H9 (cell line): ENCODE data around the gene IGF2BP2. TPM values are rescaled to one million over a fixed set of nuclear protein-coding genes. Genes with fewer than 3 reads are reported as not detected.

Experiments used
- DNase-seq: peaks from one replicate; pipeline ENCODE4 v3.0.0-alpha.2; 2017
- H2AFZ ChIP-seq: one replicate; pipeline ENCODE4 v1.6.1; 2013; ENCODE audit warnings: mild to moderate bottlenecking, low read length, control low read depth, moderate library complexity
- H2AK5ac ChIP-seq: 2 replicates; pipeline ENCODE4 v1.6.1; 2013; ENCODE audit warnings: low read length, control low read depth, mixed read lengths; ENCODE audit not compliant: insufficient read length
- H2BK120ac ChIP-seq: one replicate; pipeline ENCODE4 v1.6.1; 2013; ENCODE audit warnings: low read depth, mild to moderate bottlenecking, low read length, control low read depth, inconsistent platforms; ENCODE audit not compliant: poor library complexity, severe bottlenecking
- H2BK12ac ChIP-seq: 2 replicates; pipeline ENCODE4 v1.6.1; 2013; ENCODE audit warnings: low read length, control low read depth, mixed read lengths, low read depth; ENCODE audit not compliant: insufficient read length
- H2BK15ac ChIP-seq: 2 replicates; pipeline ENCODE4 v1.6.1; 2013; ENCODE audit warnings: low read depth, low read length, control low read depth
- H2BK20ac ChIP-seq: one replicate; pipeline ENCODE4 v1.6.1; 2013; ENCODE audit warnings: low read depth, mild to moderate bottlenecking, low read length, control low read depth, inconsistent platforms; ENCODE audit not compliant: poor library complexity, severe bottlenecking
- H2BK5ac ChIP-seq: 2 replicates; pipeline ENCODE4 v1.6.1; 2013; ENCODE audit warnings: low read length, control low read depth, mixed read lengths; ENCODE audit not compliant: insufficient read length
- H3K14ac ChIP-seq: 2 replicates; pipeline ENCODE4 v1.6.1; 2013; ENCODE audit warnings: low read length, control low read depth; ENCODE audit not compliant: insufficient read depth
- H3K18ac ChIP-seq: 2 replicates; pipeline ENCODE4 v1.6.1; 2013; ENCODE audit warnings: low read depth, mild to moderate bottlenecking, mixed read lengths, low read length, control low read depth; ENCODE audit not compliant: insufficient read length
- H3K23ac ChIP-seq: 2 replicates; pipeline ENCODE4 v1.6.1; 2013; ENCODE audit warnings: low read length, control low read depth, mixed read lengths, low read depth; ENCODE audit not compliant: insufficient read length
- H3K23me2 ChIP-seq: 2 replicates; pipeline ENCODE4 v1.6.1; 2013; ENCODE audit warnings: low read depth, mild to moderate bottlenecking, mixed read lengths, low read length, control low read depth; ENCODE audit not compliant: insufficient read length, poor library complexity, severe bottlenecking
- H3K27ac ChIP-seq: 2 replicates; pipeline ENCODE4 v1.5.1; 2013; ENCODE audit warnings: low read length, control low read depth, mixed read lengths, low read depth; ENCODE audit not compliant: insufficient read length
- H3K27me3 ChIP-seq: 2 replicates; pipeline ENCODE4 v1.6.1; 2013; ENCODE audit warnings: low read length, control low read depth, inconsistent platforms; ENCODE audit not compliant: insufficient read depth
- H3K4ac ChIP-seq: 2 replicates; pipeline ENCODE4 v1.6.1; 2013; ENCODE audit warnings: low read depth, mild to moderate bottlenecking, control low read depth, inconsistent platforms, low read length, moderate library complexity
- H3K4me1 ChIP-seq: 2 replicates; pipeline ENCODE4 v1.6.1; 2013; ENCODE audit warnings: low read length, control low read depth, inconsistent platforms; ENCODE audit not compliant: insufficient read depth
- H3K4me2 ChIP-seq: 2 replicates; pipeline ENCODE4 v1.6.1; 2013; ENCODE audit warnings: low read length, control low read depth, mixed read lengths; ENCODE audit not compliant: insufficient read length, insufficient read depth
- H3K56ac ChIP-seq: 2 replicates; pipeline ENCODE4 v1.6.1; 2013; ENCODE audit warnings: low read depth, mild to moderate bottlenecking, mixed read lengths, low read length, control low read depth; ENCODE audit not compliant: insufficient read length
- H3K79me1 ChIP-seq: 2 replicates; pipeline ENCODE4 v1.6.1; 2013; ENCODE audit warnings: low read depth, mild to moderate bottlenecking, moderate library complexity, low read length, control low read depth, inconsistent platforms; ENCODE audit not compliant: insufficient read depth, poor library complexity, severe bottlenecking
- H3K79me2 ChIP-seq: 2 replicates; pipeline ENCODE4 v1.6.1; 2013; ENCODE audit warnings: low read length, control low read depth, inconsistent platforms; ENCODE audit not compliant: insufficient read depth
- H3K9ac ChIP-seq: 2 replicates; pipeline ENCODE4 v1.6.1; 2013; ENCODE audit warnings: low read length, control low read depth, mixed read lengths; ENCODE audit not compliant: insufficient read length; ENCODE audit errors: extremely low read depth
- H3K9me3 ChIP-seq: one replicate; pipeline ENCODE4 v1.6.1; 2013; ENCODE audit warnings: low read depth, low read length, inconsistent platforms; ENCODE audit not compliant: control insufficient read depth
- H3T11ph ChIP-seq: one replicate; pipeline ENCODE4 v1.6.1; 2013; ENCODE audit warnings: mild to moderate bottlenecking, low read length, control low read depth, inconsistent platforms
- H4K20me1 ChIP-seq: one replicate; pipeline ENCODE4 v1.6.1; 2013; ENCODE audit not compliant: control insufficient read depth, insufficient read length, insufficient read depth
- H4K5ac ChIP-seq: 2 replicates; pipeline ENCODE4 v1.6.1; 2013; ENCODE audit warnings: low read depth, mild to moderate bottlenecking, mixed read lengths, low read length, control low read depth; ENCODE audit not compliant: insufficient read length
- H4K8ac ChIP-seq: replicated peaks from 2 replicates; pipeline ENCODE4 v1.6.1; 2013; ENCODE audit warnings: low read length, control low read depth, mixed read lengths, low read depth; ENCODE audit not compliant: insufficient read length
- H4K91ac ChIP-seq: 2 replicates; pipeline ENCODE4 v1.6.1; 2013; ENCODE audit warnings: low read depth, mild to moderate bottlenecking, moderate library complexity, mixed read lengths, low read length, control low read depth; ENCODE audit not compliant: insufficient read length
- H3K27ac Mint-ChIP-seq, 3 experiments: 2 replicates in 2 of 3; 3 replicates in 1 of 3; pipeline ENCODE4 v1.8.0; 2020 to 2021; ENCODE audit warnings: mixed read lengths in 3 of 3, mild to moderate bottlenecking in 1 of 3, moderate library complexity in 1 of 3
- H3K27me3 Mint-ChIP-seq: 2 replicates; pipeline ENCODE4 v1.8.0; 2021; ENCODE audit warnings: low read depth, mild to moderate bottlenecking, moderate library complexity, mixed read lengths
- H3K36me3 Mint-ChIP-seq, 3 experiments: 2 replicates in 2 of 3; 3 replicates in 1 of 3; pipeline ENCODE4 v1.8.0; 2020 to 2021; ENCODE audit warnings: low read depth in 3 of 3, mixed read lengths in 3 of 3; ENCODE audit not compliant: insufficient read depth in 1 of 3
- H3K4me1 Mint-ChIP-seq, 2 experiments: 2 replicates each; pipeline ENCODE4 v1.8.0; 2020; ENCODE audit warnings: mixed read lengths in 2 of 2
- H3K4me3 Mint-ChIP-seq, 2 experiments: 2 replicates in 1 of 2; 3 replicates in 1 of 2; pipeline ENCODE4 v1.8.0; 2020 to 2021; ENCODE audit warnings: mild to moderate bottlenecking in 2 of 2, mixed read lengths in 2 of 2, moderate library complexity in 1 of 2
- H3K9me3 Mint-ChIP-seq, 2 experiments: 2 replicates in 1 of 2; 3 replicates in 1 of 2; pipeline ENCODE4 v1.8.0; 2020; ENCODE audit warnings: mild to moderate bottlenecking in 2 of 2, mixed read lengths in 2 of 2, moderate library complexity in 1 of 2
- CTCF ChIP-seq: fragments of 200-600 bp; sonication (generic); conservative IDR thresholded peaks from 3 replicates; pipeline ENCODE4 v1.8.0; 2021; ENCODE audit warnings: antibody characterized with exemption, mild to moderate bottlenecking
- WGBS: extraction: QIAGEN DNeasy Blood & Tissue Kit; methylation state at CpG from one replicate; pipeline ENCODE4 v1.1.7; 2013; ENCODE audit warnings: missing lambda C conversion rate, low lambda C conversion rate, mixed read lengths; ENCODE audit not compliant: insufficient read length; ENCODE audit errors: extremely low coverage; 5-methylcytosine and 5-hydroxymethylcytosine counted together
- total RNA-seq: library from RNA; stranded (reverse); gene quantifications from 2 replicates; pipeline ENCODE4 v1.2.1, GENCODE V29; 2021

IGF2BP2 gene
- total RNA-seq, 1 experiment from 2014 or later = 130 TPM

- H3K27ac Mint-ChIP-seq = peak overlapping the region in 1 of 3 experiments; percentile 57; a peak in 2 of 7 replicates
Observed at GRCh38 chr3:185865247-185865646, 40.4 kb upstream of the IGF2BP2 start.

More at GRCh38 chr3:185865247-185865646, 40.4 kb upstream of the IGF2BP2 start:
- no peak overlapping the region for H2BK12ac ChIP-seq
- DNase-seq = no peak
- no peaks in the 10 kb centered on the region for H3K27me3 ChIP-seq
- no peak overlapping the region for H3T11ph ChIP-seq
- TF ChIP-seq CTCF = no peak
- no peak overlapping the region for H4K5ac ChIP-seq
- no peak overlapping the region for H2BK15ac ChIP-seq
- no peaks in the 10 kb centered on the region for H3K23me2 ChIP-seq
- no peak overlapping the region for H3K18ac ChIP-seq
- H3K14ac ChIP-seq = no peak overlapping the region
- H3K23ac ChIP-seq = no peak overlapping the region
- H4K91ac ChIP-seq = no peak overlapping the region
- no peak overlapping the region for H3K4ac ChIP-seq
- H2BK20ac ChIP-seq = no peak overlapping the region
- H3K4me2 ChIP-seq = no peak overlapping the region
- H2AFZ ChIP-seq = no peak overlapping the region
- no peaks in the 10 kb centered on the region for H4K20me1 ChIP-seq
- H3K79me2 ChIP-seq = no peaks in the 10 kb centered on the region
- H4K8ac ChIP-seq = no peak overlapping the region
- no peaks in the 10 kb centered on the region for H3K79me1 ChIP-seq
- H3K56ac ChIP-seq = no peak overlapping the region
- H3K4me3 Mint-ChIP-seq = no peak overlapping the region
- H2BK120ac ChIP-seq = no peak overlapping the region
- no peaks in the 10 kb centered on the region for H3K9me3 Mint-ChIP-seq
- H3K27me3 Mint-ChIP-seq = no peaks in the 10 kb centered on the region
- no peaks in the 10 kb centered on the region for H3K4me1 ChIP-seq
- no peak overlapping the region for H3K9ac ChIP-seq
- H3K9me3 ChIP-seq = no peaks in the 10 kb centered on the region
- no peak overlapping the region for H2BK5ac ChIP-seq
- no peak overlapping the region for H3K27ac ChIP-seq
- peaks cover 5 to 13% of the 10 kb centered on the region in 2 experiments for H3K4me1 Mint-ChIP-seq
- no peak overlapping the region for H2AK5ac ChIP-seq
- WGBS = no CpG with 5 or more reads among the region's 1 CpG
- H3K36me3 Mint-ChIP-seq = no peaks in the 10 kb centered on the region
